Measurements from ENCODE around the gene HAUS7.
"Not testable (repeated sequence)": the region's sequence is repeated elsewhere in the genome, so short reads cannot be mapped to it uniquely, and the experiment has no call there.

The HAUS7 gene

GRCh38 chrX:153408871-153409351 is 61.5 kb downstream of the HAUS7 start:
- no peak for DNase-seq (ENCODE audit: low read depth)

DNA sequence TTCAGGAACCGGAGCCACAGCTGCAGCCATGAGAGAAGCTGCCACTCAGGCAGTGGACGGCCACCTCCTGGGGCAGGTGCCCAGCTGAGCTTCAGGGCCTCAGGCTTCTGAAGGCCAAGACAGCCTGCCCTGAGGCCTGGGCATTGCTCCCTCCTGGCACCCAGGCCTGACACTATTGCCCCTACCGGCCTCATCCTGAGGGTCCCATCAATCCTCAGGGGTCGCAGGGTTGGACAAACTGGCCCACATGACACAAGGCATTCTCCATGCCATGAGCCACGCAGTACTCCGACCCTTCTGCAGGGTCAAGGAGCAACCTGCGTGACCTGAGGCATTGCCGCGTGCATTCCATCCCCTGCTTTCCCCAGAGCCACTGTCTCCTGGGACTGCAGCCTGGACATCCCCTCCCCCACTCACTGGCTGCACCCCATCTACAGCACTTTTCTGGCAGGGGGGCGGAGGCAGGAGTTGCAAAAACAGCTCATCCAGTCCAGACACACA is 62.1 kb downstream of the HAUS7 start:
- DNase-seq (ENCODE audit: low read depth), result no peak

DNA sequence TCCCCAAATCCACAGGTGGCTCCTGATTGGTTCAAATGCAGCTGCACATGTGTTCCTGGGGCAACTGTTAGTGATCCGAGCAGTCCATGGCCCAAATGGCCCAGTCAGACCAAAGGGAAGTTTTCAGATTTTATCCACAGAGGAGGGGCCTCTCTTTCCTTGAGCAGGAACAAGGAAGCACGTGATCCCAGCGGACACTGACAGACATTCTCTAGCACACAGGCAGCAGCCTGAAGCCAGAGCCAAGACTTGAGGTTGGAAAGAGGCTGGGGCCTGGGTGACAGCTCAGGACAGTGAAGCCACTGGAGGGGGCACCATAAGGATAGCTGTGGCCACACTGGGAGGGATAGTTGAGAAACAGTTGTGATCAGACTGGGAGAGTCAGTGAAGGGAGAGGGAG is 62.6 kb downstream of the HAUS7 start:
- no peak for DNase-seq (ENCODE audit: low read depth)

DNA sequence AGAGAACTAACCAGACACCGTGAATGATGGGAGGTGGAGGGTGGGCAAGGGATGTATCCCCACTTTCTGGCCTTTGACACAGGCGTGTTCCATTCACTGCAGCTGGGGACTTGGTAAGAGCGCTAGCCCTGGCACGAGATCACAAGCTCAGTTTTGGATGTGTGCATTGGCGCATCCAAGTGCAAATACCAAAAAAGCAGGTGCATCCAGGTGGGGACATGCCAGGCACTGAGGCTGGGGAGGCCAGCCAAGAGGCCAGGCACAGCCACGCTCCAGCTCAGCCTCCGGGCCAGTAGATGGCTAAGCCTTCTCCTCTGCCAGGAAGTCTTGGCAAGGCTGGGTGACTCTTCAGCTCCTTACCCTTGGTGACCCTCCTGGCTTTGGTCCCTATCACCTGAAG is 63.5 kb downstream of the HAUS7 start:
- no peak for DNase-seq (ENCODE audit: low read depth)

DNA sequence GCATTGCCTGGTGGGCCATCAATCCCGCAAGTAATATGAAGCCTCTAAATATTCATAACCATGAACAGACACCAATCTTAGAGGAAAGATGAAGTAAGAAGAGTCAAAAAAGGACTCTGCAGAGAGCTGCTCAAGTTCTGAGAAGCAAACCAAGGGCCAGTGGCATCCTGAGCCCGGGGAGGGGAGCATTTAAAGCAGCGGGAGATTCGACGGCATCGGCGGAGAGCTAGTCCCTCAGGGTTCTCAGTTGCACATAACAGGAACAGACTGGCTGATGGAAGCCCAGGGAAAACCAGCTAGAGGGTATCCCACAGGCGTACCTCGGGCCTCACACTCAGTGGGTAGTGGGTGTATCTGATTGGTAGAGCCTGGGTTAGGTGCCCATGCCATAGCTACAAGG is 64.4 kb downstream of the HAUS7 start:
- DNase-seq (ENCODE audit: low read depth), result no peak

DNA sequence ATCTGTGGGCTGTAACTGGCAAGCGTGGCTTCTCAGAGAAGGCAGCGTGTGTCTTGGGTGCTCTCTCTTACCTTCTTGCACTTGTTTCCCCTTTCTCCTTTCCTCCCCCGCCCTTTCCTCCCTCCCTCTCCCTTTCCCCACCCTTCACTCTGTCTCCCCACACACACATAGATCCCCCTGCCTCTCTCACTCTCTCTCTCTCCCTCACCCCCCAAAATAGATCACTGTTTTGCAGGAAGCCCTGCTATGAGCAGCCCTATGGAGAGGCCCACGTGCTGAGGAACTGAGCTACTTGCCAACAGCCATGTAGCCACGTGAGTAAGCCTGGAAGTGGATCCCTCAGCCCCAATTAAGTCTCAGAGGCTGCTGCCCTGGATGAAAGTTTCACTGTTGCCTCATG is 65.0 kb downstream of the HAUS7 start:
- DNase-seq (ENCODE audit: low read depth), result no peak

- not testable (repeated sequence) for DNase-seq (ENCODE audit: low read depth)
Measured at GRCh38 chrX:153404333-153404732, 66.0 kb downstream of the HAUS7 start.

GRCh38 chrX:153401133-153401764 is 69.1 kb downstream of the HAUS7 start, which contains the start of gene PNMA6E:
Gene PNMA6E (minus strand): TSS chrX:153401350. CDS start chrX:153398849, 2,501 bp downstream.
- DNase-seq (ENCODE audit: low read depth), result no peak

- peak; percentile 25 for DNase-seq (ENCODE audit: low read depth)
Measured at GRCh38 chrX:153400146-153401132, 69.9 kb downstream of the HAUS7 start.

DNA sequence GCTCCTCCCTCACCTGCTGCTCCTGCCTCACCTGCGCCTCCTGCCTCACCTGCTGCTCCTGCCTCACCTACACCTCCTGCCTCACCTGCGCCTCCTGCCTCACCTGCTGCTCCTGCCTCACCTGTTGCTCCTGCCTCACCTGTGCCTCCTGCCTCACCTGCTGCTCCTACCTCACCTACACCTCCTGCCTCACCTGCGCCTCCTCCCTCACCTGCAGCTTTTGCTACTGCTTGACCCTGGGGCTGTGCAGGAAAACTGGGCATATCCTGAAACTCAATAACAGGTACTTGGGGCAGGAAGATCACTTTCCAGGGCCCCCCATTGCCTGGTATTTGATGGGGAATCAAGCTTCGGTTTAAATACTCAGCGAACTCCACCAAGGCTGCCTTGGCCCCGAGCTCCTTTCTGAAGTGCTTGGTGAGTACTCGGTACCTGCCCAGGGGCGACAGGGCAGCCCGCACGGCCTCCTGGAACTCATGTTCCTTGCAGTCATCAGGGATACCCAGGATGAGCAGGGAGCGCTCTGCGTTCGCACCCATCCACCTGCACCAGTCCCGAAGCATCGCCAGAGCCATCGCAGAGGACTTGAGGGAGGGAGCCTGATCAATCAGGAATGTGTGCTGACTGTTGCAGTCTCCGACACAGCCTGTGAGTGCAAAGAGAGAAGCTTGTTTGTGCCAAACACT is 72.0 kb downstream of the HAUS7 start:
- no peak for DNase-seq (ENCODE audit: low read depth)
